K562 (cell line): ENCODE results near the gene IFNGR2. TPM values are rescaled to one million over a fixed set of nuclear protein-coding genes. Genes with fewer than 3 reads are reported as not detected.

Source experiments
- CBX1 ChIP-seq: sonication (generic); IDR thresholded peaks from 2 replicates; pipeline ENCODE4 v1.6.1; 2016; ENCODE audit warnings: antibody characterized with exemption, low read depth, mild to moderate bottlenecking
- CBX8 ChIP-seq: fragments of 200-600 bp; sonication (generic); IDR thresholded peaks from 2 replicates; pipeline ENCODE4 v1.6.1; 2012; ENCODE audit warnings: borderline replicate concordance, mixed run types, low read depth, mild to moderate bottlenecking, moderate library complexity, mixed read lengths, low read length, control low read depth, inconsistent platforms; ENCODE audit not compliant: poor library complexity, severe bottlenecking; ENCODE audit errors: extremely low read depth
- CTBP1 ChIP-seq: fragments of 450-650 bp; IDR thresholded peaks from 2 replicates; pipeline ENCODE4 v1.6.1; 2016; ENCODE audit warnings: borderline replicate concordance
- EP300 ChIP-seq: IDR thresholded peaks from 2 replicates; pipeline ENCODE4 v1.6.1; 2012; ENCODE audit warnings: low read length, improper control_type of control experiment
- FOXJ2 ChIP-seq: fragments of 200-800 bp; sonication (Bioruptor generic); IDR thresholded peaks from 2 replicates; pipeline ENCODE4 v1.6.1; 2016; ENCODE audit warnings: missing genetic modification characterization, missing compliant biosample characterization
- FOXK1 ChIP-seq: sonication (generic); formaldehyde crosslinking; IDR thresholded peaks from 2 replicates; pipeline ENCODE4 v1.8.0; 2022; ENCODE audit warnings: missing genetic modification reagents, mild to moderate bottlenecking, borderline replicate concordance
- GABPB1 ChIP-seq: sonication (generic); formaldehyde crosslinking; IDR thresholded peaks from 2 replicates; pipeline ENCODE4 v1.8.0; 2022; ENCODE audit warnings: mild to moderate bottlenecking, missing genetic modification reagents
- GTF2A2 ChIP-seq: IDR thresholded peaks from 2 replicates; pipeline ENCODE4 v1.6.1; 2016; ENCODE audit warnings: mild to moderate bottlenecking, missing genetic modification characterization, missing compliant biosample characterization
- KDM2B ChIP-seq: fragments of 250-450 bp; sonication (Bioruptor Pico); IDR thresholded peaks from 2 replicates; pipeline ENCODE4 v1.8.0; 2021; ENCODE audit warnings: mild to moderate bottlenecking, moderate library complexity
- RB1 ChIP-seq: fragments of 450-650 bp; IDR thresholded peaks from 2 replicates; pipeline ENCODE4 v1.6.1; 2017; ENCODE audit warnings: low read depth, mild to moderate bottlenecking
- TEAD1 ChIP-seq, 2 experiments: fragments of 450-650 bp in 1 of 2; sonication (generic) in 1 of 2; formaldehyde crosslinking; IDR thresholded peaks; 2 replicates each; pipeline versions ENCODE4 v1.4.0 to v1.8.0; 2020 to 2022; ENCODE audit warnings: mild to moderate bottlenecking in 2 of 2, missing genetic modification reagents in 1 of 2
- TGIF2 ChIP-seq: sonication (generic); formaldehyde crosslinking; IDR thresholded peaks from 2 replicates; pipeline ENCODE4 v1.8.1; 2022; ENCODE audit warnings: mild to moderate bottlenecking, missing genetic modification reagents, moderate library complexity
- ZBTB7A ChIP-seq: IDR thresholded peaks from 2 replicates; pipeline ENCODE4 v1.6.1; 2011; ENCODE audit warnings: low read depth, mild to moderate bottlenecking, low read length, moderate library complexity, borderline replicate concordance; ENCODE audit not compliant: control insufficient read depth
- ZNF165 ChIP-seq: fragments of 250-450 bp; sonication (Bioruptor Pico); IDR thresholded peaks from 2 replicates; pipeline ENCODE4 v1.4.0; 2020; ENCODE audit warnings: borderline replicate concordance
- ZNF707 ChIP-seq: fragments of 250-450 bp; sonication (Bioruptor Pico); conservative IDR thresholded peaks from 2 replicates; pipeline ENCODE4 v1.8.0; 2022; ENCODE audit warnings: inconsistent platforms, mild to moderate bottlenecking, moderate library complexity
- polyA plus RNA-seq, 8 experiments: library from polyadenylated mRNA; depleted of rRNA in 4 of 8; stranded (reverse) in 5 of 8; unstranded in 3 of 8; fragments of >200 nt; fragmentation: Nextera tagmentation in 2 of 8; fragmentation: Illumina TruSeq in 1 of 8; extraction: Ambion mirVana in 2 of 8; extraction: Trizol in 1 of 8; gene quantifications; 2 replicates each; pipeline versions ENCODE4 v1.2.1 to v1.2.3, GENCODE V29; 2011 to 2014; ENCODE audit warnings: inconsistent platforms in 1 of 8, missing spikeins in 1 of 8
- total RNA-seq, 7 experiments: library from RNA; depleted of rRNA in 6 of 7; stranded (reverse); fragments of >200 nt in 6 of 7; fragmentation: Illumina TruSeq in 2 of 7; extraction: Trizol in 2 of 7; gene quantifications; 2 replicates each; pipeline versions ENCODE4 v1.2.1 to v1.2.3, GENCODE V29; 2011 to 2021; ENCODE audit warnings: low replicate concordance in 1 of 7
- TF ChIP-seq, protein P1 (sequence below): sonication (generic); formaldehyde crosslinking; IDR thresholded peaks from 2 replicates; pipeline ENCODE4 v1.8.1; 2023; ENCODE audit warnings: mild to moderate bottlenecking, missing genetic modification reagents
- TF ChIP-seq, protein P2 (sequence below): IDR thresholded peaks from 2 replicates; pipeline ENCODE4 v1.6.1; 2011; ENCODE audit not compliant: insufficient read length; ENCODE audit errors: extremely low read depth
- TF ChIP-seq, protein P3 (sequence below), 3 experiments: IDR thresholded peaks in 2 of 3; conservative IDR thresholded peaks in 1 of 3; 2 replicates each; pipeline ENCODE4 v1.5.1; 2011 to 2012; ENCODE audit warnings: low read length in 3 of 3, mild to moderate bottlenecking in 3 of 3, control low read depth in 2 of 3, improper control_type of control experiment in 1 of 3, inconsistent platforms in 1 of 3, low read depth in 1 of 3, mixed read lengths in 1 of 3, moderate library complexity in 1 of 3; ENCODE audit not compliant: insufficient read depth in 2 of 3
- TF ChIP-seq, protein P4 (sequence below), 2 experiments: fragments of 200-800 bp in 1 of 2; sonication (Bioruptor generic) in 1 of 2; sonication (generic) in 1 of 2; formaldehyde crosslinking in 1 of 2; IDR thresholded peaks in 1 of 2; conservative IDR thresholded peaks in 1 of 2; 2 replicates each; pipeline versions ENCODE4 v1.5.0 to v1.6.1; 2016 to 2020; ENCODE audit warnings: missing compliant biosample characterization in 1 of 2, missing genetic modification characterization in 1 of 2, missing genetic modification reagents in 1 of 2

The IFNGR2 gene
- total and polyA plus RNA-seq, 9 of the 15 experiments (the other 6 are each of a cell fraction or from before 2014, with no cell fraction given): 6.7 to 58.0 (median 28.5) TPM

DNA sequence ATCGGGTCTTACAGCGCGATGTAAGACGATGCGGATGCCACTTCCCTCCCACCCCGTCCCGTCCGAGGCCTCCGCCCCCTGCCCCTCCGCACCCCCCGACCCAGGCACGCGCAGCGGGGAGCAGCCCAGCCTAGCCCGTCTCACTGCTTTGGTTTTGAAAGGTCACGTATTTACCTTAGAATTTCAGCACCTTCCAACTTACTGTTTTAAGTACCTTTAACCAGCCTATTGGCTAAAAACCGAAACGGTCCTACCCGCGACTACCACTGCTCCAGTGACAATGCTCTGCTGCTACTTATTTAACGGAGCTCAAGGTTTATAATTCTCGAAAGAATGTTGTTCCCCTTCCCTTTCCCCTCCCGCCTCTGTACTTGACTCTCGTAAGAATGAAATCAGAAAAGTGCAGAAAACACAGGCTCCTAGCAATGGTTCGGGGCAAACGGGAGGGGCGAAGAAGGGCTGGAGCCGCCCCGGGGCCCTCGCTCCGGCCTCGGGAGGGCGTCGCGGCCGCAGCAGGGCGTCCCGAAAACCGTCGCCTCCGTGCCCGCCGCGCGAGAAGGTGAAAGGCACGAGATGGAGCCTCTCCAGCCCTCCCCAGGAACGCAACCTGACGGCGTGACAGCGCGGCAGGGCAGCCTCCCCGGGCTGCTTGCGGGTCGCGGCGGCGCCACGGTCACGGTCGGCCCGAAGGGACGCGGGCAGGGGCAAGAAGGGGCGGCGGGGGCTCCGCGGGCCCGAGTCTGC is 75.9 kb downstream of the IFNGR2 start (continued):
- TF ChIP-seq, protein P1, sequence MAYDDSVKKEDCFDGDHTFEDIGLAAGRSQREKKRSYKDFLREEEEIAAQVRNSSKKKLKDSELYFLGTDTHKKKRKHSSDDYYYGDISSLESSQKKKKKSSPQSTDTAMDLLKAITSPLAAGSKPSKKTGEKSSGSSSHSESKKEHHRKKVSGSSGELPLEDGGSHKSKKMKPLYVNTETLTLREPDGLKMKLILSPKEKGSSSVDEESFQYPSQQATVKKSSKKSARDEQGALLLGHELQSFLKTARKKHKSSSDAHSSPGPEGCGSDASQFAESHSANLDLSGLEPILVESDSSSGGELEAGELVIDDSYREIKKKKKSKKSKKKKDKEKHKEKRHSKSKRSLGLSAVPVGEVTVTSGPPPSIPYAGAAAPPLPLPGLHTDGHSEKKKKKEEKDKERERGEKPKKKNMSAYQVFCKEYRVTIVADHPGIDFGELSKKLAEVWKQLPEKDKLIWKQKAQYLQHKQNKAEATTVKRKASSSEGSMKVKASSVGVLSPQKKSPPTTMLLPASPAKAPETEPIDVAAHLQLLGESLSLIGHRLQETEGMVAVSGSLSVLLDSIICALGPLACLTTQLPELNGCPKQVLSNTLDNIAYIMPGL: peak; percentile 96
- TF ChIP-seq GABPB1 (CRISPR knock-in tag): peak; percentile 39; the same call in 1 of the 2 replicates
- TF ChIP-seq RB1: no peak
- peak; percentile 53; the same call in 1 of the 2 replicates for TF ChIP-seq KDM2B (CRISPR knock-in tag)
- TF ChIP-seq FOXK1 (CRISPR knock-in tag): peak; percentile 63; the same call in 1 of the 2 replicates
- TF ChIP-seq, protein P2, sequence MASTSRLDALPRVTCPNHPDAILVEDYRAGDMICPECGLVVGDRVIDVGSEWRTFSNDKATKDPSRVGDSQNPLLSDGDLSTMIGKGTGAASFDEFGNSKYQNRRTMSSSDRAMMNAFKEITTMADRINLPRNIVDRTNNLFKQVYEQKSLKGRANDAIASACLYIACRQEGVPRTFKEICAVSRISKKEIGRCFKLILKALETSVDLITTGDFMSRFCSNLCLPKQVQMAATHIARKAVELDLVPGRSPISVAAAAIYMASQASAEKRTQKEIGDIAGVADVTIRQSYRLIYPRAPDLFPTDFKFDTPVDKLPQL: no peak
- no peak for TF ChIP-seq ZNF165 (CRISPR knock-in tag)
- TF ChIP-seq CBX1: no peak
- peak; percentile 75 for TF ChIP-seq CTBP1
- TF ChIP-seq, protein P3, sequence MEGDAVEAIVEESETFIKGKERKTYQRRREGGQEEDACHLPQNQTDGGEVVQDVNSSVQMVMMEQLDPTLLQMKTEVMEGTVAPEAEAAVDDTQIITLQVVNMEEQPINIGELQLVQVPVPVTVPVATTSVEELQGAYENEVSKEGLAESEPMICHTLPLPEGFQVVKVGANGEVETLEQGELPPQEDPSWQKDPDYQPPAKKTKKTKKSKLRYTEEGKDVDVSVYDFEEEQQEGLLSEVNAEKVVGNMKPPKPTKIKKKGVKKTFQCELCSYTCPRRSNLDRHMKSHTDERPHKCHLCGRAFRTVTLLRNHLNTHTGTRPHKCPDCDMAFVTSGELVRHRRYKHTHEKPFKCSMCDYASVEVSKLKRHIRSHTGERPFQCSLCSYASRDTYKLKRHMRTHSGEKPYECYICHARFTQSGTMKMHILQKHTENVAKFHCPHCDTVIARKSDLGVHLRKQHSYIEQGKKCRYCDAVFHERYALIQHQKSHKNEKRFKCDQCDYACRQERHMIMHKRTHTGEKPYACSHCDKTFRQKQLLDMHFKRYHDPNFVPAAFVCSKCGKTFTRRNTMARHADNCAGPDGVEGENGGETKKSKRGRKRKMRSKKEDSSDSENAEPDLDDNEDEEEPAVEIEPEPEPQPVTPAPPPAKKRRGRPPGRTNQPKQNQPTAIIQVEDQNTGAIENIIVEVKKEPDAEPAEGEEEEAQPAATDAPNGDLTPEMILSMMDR (IDR thresholded peaks at IDR 0.05 in 2 of 3, conservative IDR thresholded peaks at IDR 0.05 in 1 of 3; ENCODE audit: insufficient read depth in 2 of 3, low read depth in 1 of 3, low read length in 3 of 3): peak in 1 of 3 experiments; percentile 41; a peak in 2 of 6 replicates
- TF ChIP-seq ZBTB7A: peak; percentile 77
- peak; percentile 56; the same call in 1 of the 2 replicates for TF ChIP-seq FOXJ2 (tag)
- peak in 1 of 2 experiments; percentile 60; a peak in 1 of 4 replicates for TF ChIP-seq TEAD1 (CRISPR knock-in tag; IDR thresholded peaks at IDR 0.05)
- no peak for TF ChIP-seq EP300
- TF ChIP-seq ZNF707 (CRISPR knock-in tag): no peak
- no peak for TF ChIP-seq GTF2A2 (tag)
- TF ChIP-seq, protein P4, sequence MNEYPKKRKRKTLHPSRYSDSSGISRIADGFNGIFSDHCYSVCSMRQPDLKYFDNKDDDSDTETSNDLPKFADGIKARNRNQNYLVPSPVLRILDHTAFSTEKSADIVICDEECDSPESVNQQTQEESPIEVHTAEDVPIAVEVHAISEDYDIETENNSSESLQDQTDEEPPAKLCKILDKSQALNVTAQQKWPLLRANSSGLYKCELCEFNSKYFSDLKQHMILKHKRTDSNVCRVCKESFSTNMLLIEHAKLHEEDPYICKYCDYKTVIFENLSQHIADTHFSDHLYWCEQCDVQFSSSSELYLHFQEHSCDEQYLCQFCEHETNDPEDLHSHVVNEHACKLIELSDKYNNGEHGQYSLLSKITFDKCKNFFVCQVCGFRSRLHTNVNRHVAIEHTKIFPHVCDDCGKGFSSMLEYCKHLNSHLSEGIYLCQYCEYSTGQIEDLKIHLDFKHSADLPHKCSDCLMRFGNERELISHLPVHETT (CRISPR knock-in tag; conservative IDR thresholded peaks at IDR 0.05 in 1 of 2, IDR thresholded peaks at IDR 0.05 in 1 of 2): 0 out of 4 replicates have a peak, but pooled peaks of 1 of the 2 experiments have one; percentile 62
- TF ChIP-seq CBX8: no peak
- TF ChIP-seq TGIF2 (CRISPR knock-in tag): peak; percentile 52; the same call in 1 of the 2 replicates
